GM21529 (cell line): ENCODE results near the gene RPL15.

Source experiments
- ATAC-seq: cut with Tn5 transposase; IDR thresholded peaks from one replicate; pipeline ENCODE4 v1.9.1; 2021; ENCODE audit not compliant: unreplicated experiment

RPL15 gene

GRCh38 chr3:23926736-23927135 is 9.8 kb downstream of the RPL15 start:
- ATAC-seq, result no peak

DNA sequence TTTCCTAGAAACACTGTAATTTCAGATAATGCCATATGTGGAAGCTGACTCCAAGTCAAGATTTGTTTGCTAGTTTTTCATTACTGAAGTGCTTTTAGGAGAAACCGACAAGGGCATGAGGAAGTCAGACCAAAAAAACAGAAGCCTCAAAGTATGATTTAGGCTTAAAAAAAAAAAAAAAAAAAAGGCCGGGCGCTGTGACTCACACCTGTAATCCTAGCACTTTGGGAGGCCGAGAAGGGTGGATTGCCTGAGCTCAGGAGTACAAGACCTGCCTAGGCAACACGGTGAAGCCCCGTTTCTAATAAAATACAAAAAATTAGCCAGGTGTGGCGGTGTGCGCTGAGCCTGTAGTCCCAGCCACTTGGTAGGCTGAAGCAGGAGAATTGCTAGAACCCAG is 11.6 kb downstream of the RPL15 start:
- ATAC-seq, result no peak

DNA sequence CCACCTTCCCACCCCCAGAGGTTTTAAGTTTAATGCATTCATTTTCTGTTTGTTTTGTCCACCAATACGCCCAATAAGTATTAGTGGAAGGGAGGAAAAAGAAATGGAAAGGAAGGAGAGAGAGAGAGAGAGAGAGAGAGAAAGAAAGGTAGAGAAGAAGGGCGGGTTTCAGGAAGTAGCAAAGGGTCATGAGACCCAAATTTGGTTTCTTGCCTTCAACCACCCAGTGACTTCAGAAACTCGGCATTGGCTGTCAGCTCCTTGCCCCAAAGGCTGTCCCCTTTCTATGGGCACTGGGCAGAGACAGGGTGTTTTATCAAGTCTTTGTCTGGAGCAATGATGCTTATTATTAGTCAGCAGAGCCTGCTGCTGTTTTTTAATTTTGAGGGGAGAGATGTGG is 14.7 kb downstream of the RPL15 start:
- ATAC-seq, result no peak

GRCh38 chr3:23932571-23932970 is 15.6 kb downstream of the RPL15 start:
- no peak for ATAC-seq

- no peak for ATAC-seq
Measured at GRCh38 chr3:23934253-23934652, 17.3 kb downstream of the RPL15 start.

GRCh38 chr3:23937296-23937695 is 20.4 kb downstream of the RPL15 start:
- ATAC-seq, result no peak

- ATAC-seq, result no peak
Measured at GRCh38 chr3:23938688-23939087, 21.8 kb downstream of the RPL15 start.

DNA sequence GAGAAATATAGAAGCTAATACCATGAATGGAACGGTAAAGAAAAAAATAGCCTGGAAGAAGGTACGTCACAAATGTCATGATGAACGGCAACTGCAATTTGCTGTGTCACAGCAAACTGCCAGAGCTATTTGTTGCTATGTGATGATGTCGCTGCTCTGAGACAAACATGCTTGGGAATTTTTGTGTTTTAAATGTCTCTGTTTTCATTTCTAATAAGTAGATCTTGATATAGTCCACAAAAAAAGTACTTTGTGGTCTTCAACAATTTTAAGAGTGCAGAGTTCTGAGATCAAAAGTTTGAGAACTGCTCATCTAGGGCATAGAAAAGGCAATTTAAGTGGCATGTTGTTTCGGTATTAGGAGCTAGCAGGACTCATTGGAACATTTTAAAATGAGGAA is 23.8 kb downstream of the RPL15 start:
- no peak for ATAC-seq

DNA sequence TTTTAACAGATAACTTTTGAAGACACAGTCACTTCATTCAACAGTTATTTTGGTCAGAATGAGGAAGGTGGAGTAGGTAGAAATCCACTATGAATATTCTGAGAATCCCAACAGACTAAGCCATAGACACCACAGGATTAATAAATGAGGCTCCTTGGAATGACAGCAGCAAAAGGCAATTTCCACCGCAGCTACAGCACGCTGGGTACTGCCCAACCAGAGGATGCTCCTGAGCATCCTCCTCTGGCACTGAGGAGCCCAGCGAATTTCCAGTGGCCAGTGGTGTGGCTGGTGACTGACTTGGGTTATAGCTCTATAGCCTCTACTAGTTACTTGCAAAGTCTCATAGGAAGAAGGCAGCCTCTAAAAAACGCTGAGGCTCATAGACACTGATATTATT is 24.5 kb downstream of the RPL15 start:
- no peak for ATAC-seq

- ATAC-seq, result no peak
Measured at GRCh38 chr3:23942546-23942945, 25.6 kb downstream of the RPL15 start.

GRCh38 chr3:23944007-23944783 is 27.3 kb downstream of the RPL15 start:
- no peak for ATAC-seq

GRCh38 chr3:23944861-23945662 is 28.1 kb downstream of the RPL15 start, which contains the start of gene NR1D2:
TSS of gene NR1D2 (plus strand) at chr3:23945286. CDS start at chr3:23945579, 293 bp downstream.
- peak; percentile 57 for ATAC-seq

DNA sequence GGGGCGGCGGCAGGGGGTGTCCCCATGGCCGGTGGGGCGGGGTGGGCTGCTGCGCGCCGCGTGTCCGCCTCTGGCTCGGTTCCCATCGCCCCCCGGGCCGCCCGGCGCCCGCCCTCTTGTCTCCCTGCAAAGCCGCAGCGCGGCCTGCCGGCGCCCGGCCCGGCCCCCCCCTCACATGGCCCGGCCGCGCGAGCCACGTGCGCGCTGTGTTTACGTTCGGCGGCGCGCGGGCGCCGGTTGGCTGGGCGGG is 28.7 kb downstream of the RPL15 start:
- ATAC-seq, result no peak

DNA sequence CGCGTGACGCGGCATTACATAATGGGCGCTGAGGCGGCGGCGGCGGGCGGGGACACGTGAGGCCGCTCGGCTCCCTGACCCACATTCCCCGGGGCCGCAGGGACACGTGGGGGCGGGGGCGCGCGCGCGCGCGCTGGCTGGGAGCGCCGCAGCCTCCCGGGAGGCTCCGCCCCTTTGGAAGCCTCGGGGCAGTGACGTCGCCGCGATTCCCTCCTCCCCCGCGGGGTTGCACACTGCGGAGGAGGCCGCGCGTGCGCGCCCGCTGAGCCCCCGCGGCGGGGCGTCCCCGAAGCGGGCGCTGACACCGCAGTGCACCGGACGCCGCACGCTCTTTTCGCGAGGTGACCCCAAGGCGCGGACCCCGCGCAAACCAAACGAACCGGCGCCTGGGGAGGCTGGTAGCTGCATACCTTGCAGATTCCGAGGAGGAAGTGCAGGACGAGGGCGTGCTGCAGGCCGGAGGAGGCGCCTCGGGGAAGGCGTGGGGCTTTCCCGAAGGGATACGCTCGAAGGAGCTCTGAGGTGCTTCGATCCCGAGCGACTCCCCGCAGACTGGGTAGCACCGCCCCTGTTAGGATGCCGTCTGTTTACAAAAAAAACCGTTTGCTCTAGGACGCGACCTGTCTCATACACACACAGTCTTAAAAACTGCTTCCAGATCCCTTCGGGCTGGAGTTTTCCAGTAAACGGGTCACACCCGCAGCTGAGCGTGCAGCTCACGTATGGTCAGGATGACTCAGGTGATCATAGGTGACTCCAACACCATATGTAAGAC is 29.2 kb downstream of the RPL15 start:
- peak; percentile 76 for ATAC-seq

GRCh38 chr3:23948761-23949160 is 31.8 kb downstream of the RPL15 start:
- ATAC-seq, result no peak

- peak; percentile 21 for ATAC-seq
Measured at GRCh38 chr3:23949784-23950183, 32.9 kb downstream of the RPL15 start.

GRCh38 chr3:23950293-23950692 is 33.4 kb downstream of the RPL15 start:
- ATAC-seq, result no peak

DNA sequence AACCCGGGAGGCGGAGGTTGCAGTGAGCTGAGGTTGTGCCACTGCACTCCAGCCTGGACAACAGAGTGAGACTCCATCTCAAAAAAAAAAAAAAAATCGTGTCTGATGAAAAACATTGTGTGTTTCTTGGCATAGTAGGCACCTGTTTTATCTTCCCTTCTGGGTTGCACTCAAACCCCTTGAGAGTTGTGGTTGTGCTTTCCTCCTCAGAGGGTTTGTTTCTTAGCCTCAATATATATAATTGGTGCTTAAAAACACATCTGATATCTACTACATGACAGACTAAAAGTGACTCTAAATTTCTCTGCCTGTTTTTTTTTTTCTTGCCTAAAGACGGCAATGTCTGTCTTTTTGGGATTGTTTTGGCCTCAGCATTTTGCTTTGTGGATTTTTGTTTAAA is 35.7 kb downstream of the RPL15 start:
- peak; percentile 33 for ATAC-seq

DNA sequence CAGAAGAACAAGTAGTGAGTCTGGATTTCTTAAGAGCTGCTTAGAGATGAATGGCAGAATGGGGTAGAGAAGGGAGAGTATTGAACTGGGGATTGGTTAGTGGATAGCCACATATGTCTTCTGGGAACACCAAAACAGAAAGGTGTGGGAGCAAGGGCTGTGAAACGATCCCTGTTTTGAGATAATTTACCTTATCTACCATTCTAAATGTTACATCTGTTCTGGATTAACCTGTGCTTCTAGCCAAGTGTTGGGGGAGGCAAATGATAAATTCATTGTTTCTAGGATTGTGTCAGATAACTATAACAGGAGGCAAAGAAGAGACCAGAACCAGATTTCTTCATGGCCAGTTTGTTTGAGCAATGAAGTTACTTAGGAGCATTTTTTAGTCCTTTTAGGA is 36.6 kb downstream of the RPL15 start:
- no peak for ATAC-seq

GRCh38 chr3:23954144-23954543 is 37.2 kb downstream of the RPL15 start:
- ATAC-seq, result no peak

DNA sequence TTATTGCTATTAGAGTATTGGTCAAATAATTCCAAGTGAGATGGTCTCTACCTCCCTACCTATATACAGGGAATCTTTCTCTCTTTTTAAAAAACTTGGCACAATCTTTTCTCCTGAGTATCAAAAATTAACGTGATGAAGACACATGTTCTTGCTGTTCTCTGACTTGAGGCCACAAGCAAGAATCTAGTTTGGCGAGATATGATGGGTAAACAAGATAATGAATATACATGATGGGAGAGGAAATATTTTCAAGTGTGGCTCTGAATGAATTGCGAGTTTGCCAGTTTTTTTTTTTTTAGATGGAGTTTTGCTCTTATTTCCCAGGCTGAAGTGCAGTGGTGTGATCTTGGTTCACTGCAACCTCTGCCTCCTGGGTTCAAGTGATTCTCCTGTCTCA is 39.8 kb downstream of the RPL15 start:
- ATAC-seq, result no peak
